Measurements from ENCODE around the gene GJA3.

Gene GJA3

GRCh38 chr13:20190076-20190475, 29.2 kb upstream of the GJA3 start:
- TF ChIP-seq CTCF (IDR thresholded peaks at IDR 0.05): no peak

- no peak for TF ChIP-seq CTCF (IDR thresholded peaks at IDR 0.05)
Measured at GRCh38 chr13:20188667-20189553, 28.1 kb upstream of the GJA3 start.

GRCh38 chr13:20186771-20187170, 25.9 kb upstream of the GJA3 start:
- TF ChIP-seq CTCF (IDR thresholded peaks at IDR 0.05): no peak

GRCh38 chr13:20185366-20186056, 24.7 kb upstream of the GJA3 start:
- TF ChIP-seq CTCF (IDR thresholded peaks at IDR 0.05): no peak

GRCh38 chr13:20182231-20182846, 21.5 kb upstream of the GJA3 start:
- peak; percentile 72 for TF ChIP-seq CTCF (IDR thresholded peaks at IDR 0.05)

- no peak for TF ChIP-seq CTCF (IDR thresholded peaks at IDR 0.05)
Measured at GRCh38 chr13:20181188-20181587, 20.3 kb upstream of the GJA3 start.

GRCh38 chr13:20178156-20178555, 17.3 kb upstream of the GJA3 start:
- no peak for TF ChIP-seq CTCF (IDR thresholded peaks at IDR 0.05)

Data from LNCAP (cell line).